A673 (cell line): Measurements from ENCODE around the gene KCNQ1. TPM values are rescaled to one million over a fixed set of nuclear protein-coding genes. Genes with fewer than 3 reads are reported as not detected.

Experiments
- BruUV-seq: library from RNA; stranded (reverse); fragments of 400-500 nt; replicated peaks from 2 replicates; lab custom pipeline; 2021; lab: Mats Ljungman, UMichigan
- CTCF ChIA-PET: fragments of 300-600 bp; sonication (Branson Sonifier 250); formaldehyde crosslinking; loops from one replicate; lab custom pipeline; 2022; ENCODE audit warnings: antibody characterized with exemption; lab: Charles Lee
- POLR2A ChIA-PET: fragments of 300-600 bp; sonication (Branson Sonifier 250); formaldehyde crosslinking; loops from one replicate; lab custom pipeline; 2022; ENCODE audit warnings: antibody characterized with exemption; ENCODE audit not compliant: low non-redundant PET; lab: Charles Lee
- DNase-seq: peaks from one replicate; pipeline ENCODE4 v3.0.0-alpha.2; 2015; ENCODE audit warnings: low spot score
- H3K27ac ChIP-seq: fragments of 200-600 bp; sonication (generic); 2 replicates; pipeline ENCODE4 v1.5.1; 2016; ENCODE audit warnings: mixed run types, low read depth, mild to moderate bottlenecking, mixed read lengths, antibody characterized with exemption, low read length; ENCODE audit not compliant: poor library complexity, severe bottlenecking
- H3K27me3 ChIP-seq: fragments of 200-600 bp; sonication (generic); replicated peaks from 2 replicates; pipeline ENCODE4 v1.6.1; 2017; ENCODE audit warnings: mixed run types, low read depth, mild to moderate bottlenecking, mixed read lengths, antibody characterized with exemption, low read length; ENCODE audit not compliant: insufficient read depth, poor library complexity
- H3K36me3 ChIP-seq: fragments of 200-600 bp; sonication (generic); 2 replicates; pipeline ENCODE4 v1.6.1; 2016; ENCODE audit warnings: mixed run types, mild to moderate bottlenecking, mixed read lengths, antibody characterized with exemption, low read length; ENCODE audit not compliant: insufficient read depth, poor library complexity, severe bottlenecking
- H3K4me1 ChIP-seq: fragments of 200-600 bp; sonication (generic); 2 replicates; pipeline ENCODE4 v1.6.1; 2017; ENCODE audit warnings: mixed run types, mild to moderate bottlenecking, mixed read lengths, antibody characterized with exemption, low read length; ENCODE audit not compliant: insufficient read depth, poor library complexity, severe bottlenecking
- H3K4me3 ChIP-seq: fragments of 200-600 bp; sonication (generic); 2 replicates; pipeline ENCODE4 v1.5.1; 2016; ENCODE audit warnings: low read depth, mixed run types, mild to moderate bottlenecking, mixed read lengths, low read length; ENCODE audit not compliant: poor library complexity, severe bottlenecking
- H3K9me3 ChIP-seq: fragments of 200-600 bp; sonication (generic); 2 replicates; pipeline ENCODE4 v1.6.1; 2016; ENCODE audit warnings: mixed run types, low read depth, mild to moderate bottlenecking, mixed read lengths, antibody characterized with exemption, low read length; ENCODE audit not compliant: poor library complexity, severe bottlenecking
- EZH2 ChIP-seq: fragments of 200-600 bp; sonication (generic); IDR thresholded peaks from 2 replicates; pipeline ENCODE4 v1.6.1; 2017; ENCODE audit warnings: borderline replicate concordance, low read depth, mild to moderate bottlenecking, mixed read lengths, antibody characterized with exemption, low read length; ENCODE audit not compliant: poor library complexity, severe bottlenecking
- intact Hi-C: fragments of 100-400 bp; cut with micrococcal nuclease; formaldehyde crosslinking; loops from one replicate; pipeline ENCODE4 v1.10.0; 2022; ENCODE audit not compliant: unreplicated experiment
- total RNA-seq: library from RNA; stranded (reverse); gene quantifications from 2 replicates; pipeline ENCODE4 v1.2.3, GENCODE V29; 2021
- TF ChIP-seq, protein P1 (sequence below): fragments of 300-800, 200-600 bp; sonication (generic); conservative IDR thresholded peaks from 2 replicates; pipeline ENCODE4 v1.5.1; 2017; ENCODE audit warnings: low read depth, mild to moderate bottlenecking, antibody characterized with exemption, low read length, moderate library complexity, mixed read lengths

KCNQ1 gene
- total RNA-seq, 1 experiment from 2014 or later = not detected

DNA sequence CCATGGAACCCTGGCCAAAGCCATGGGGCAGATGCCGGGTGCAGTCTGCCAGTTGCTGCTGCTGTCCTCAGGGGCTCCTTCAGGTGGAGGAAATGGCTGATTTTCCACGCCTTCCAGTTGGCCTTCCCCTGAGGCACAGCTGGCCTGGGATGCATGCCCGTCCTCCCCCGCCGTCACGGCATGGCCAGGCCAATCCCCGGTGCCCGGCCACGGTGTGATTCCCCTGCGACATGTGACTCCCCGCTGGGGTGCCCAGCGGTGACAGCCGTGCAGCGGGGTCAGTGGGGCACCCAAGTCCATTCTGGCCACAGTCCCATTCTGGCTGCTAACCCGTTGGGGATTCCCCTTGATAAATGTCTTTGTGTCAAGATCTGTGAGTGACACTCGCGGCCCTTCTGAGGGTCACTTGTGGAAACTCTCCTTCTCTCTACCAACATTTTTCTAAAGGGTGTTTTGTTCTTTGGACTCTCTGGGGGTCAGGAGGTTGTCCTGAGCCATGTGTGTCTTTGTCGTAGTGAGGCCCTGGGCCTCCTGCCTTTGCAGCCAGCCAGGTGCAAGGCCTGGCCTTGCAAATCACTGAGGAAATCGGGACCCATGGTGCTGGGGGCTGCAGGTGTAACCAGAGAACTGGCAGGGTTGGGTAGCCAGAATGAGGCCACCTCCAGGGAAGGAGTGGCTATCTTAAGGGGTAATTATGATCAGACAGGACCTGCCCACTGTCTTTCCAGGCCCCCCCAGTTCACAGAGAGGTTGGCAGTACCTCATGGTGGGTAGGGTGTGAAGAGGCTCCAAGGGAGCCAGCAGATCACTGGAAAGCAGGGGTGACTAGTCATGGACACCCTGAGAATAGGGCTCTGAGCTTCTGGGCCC, 217.9 kb downstream of the KCNQ1 start:
- no peaks in the 10 kb centered on the region for H3K4me1 ChIP-seq
- H3K27me3 ChIP-seq = no peaks in the 10 kb centered on the region
- H3K9me3 ChIP-seq = peaks cover 48% of the 10 kb centered on the region
- DNase-seq = no peak
- no TSS peak for BruUV-seq
- POLR2A ChIA-PET = no interaction called here
- intact Hi-C loops = no loop called here
- no peak overlapping the region for H3K27ac ChIP-seq
- no peak overlapping the region for H3K4me3 ChIP-seq
- no peaks in the 10 kb centered on the region for H3K36me3 ChIP-seq
- CTCF ChIA-PET = no interaction called here
- TF ChIP-seq, protein P1, sequence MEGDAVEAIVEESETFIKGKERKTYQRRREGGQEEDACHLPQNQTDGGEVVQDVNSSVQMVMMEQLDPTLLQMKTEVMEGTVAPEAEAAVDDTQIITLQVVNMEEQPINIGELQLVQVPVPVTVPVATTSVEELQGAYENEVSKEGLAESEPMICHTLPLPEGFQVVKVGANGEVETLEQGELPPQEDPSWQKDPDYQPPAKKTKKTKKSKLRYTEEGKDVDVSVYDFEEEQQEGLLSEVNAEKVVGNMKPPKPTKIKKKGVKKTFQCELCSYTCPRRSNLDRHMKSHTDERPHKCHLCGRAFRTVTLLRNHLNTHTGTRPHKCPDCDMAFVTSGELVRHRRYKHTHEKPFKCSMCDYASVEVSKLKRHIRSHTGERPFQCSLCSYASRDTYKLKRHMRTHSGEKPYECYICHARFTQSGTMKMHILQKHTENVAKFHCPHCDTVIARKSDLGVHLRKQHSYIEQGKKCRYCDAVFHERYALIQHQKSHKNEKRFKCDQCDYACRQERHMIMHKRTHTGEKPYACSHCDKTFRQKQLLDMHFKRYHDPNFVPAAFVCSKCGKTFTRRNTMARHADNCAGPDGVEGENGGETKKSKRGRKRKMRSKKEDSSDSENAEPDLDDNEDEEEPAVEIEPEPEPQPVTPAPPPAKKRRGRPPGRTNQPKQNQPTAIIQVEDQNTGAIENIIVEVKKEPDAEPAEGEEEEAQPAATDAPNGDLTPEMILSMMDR = no peak
- TF ChIP-seq EZH2 = no peak

DNA sequence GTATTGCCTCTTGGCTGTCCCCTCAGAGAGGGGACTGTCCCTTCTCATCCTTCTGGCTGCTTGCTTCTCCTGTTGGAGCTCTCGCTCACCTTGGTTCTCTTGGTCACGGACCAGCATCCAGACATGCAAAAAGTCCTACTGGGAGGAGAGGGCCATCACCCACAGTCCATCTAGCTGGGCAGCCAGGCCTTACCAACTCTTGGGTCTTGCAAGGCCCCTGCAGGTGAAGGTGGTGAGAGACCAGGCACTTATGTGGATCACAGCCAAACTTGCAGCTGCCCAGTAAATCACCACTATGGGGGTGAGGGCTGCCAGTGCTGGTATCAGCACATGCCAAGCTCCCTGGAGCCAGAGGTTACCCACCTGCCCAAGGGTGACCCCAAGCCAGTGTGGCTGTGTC, 218.7 kb downstream of the KCNQ1 start:
- Histone ChIP-seq H3K4me1 (no peaks in the 10 kb centered on the region), H3K27me3 (no peaks in the 10 kb centered on the region), H3K4me3 (no peak overlapping the region), H3K27ac (no peak overlapping the region), H3K9me3 (peaks cover 40% of the 10 kb centered on the region), H3K36me3 (no peaks in the 10 kb centered on the region)
- POLR2A ChIA-PET = no interaction called here
- intact Hi-C loops = no loop called here
- CTCF ChIA-PET = no interaction called here
- TF ChIP-seq, protein P1 = no peak
- no peak for TF ChIP-seq EZH2
- DNase-seq = no peak
- BruUV-seq = no TSS peak

DNA sequence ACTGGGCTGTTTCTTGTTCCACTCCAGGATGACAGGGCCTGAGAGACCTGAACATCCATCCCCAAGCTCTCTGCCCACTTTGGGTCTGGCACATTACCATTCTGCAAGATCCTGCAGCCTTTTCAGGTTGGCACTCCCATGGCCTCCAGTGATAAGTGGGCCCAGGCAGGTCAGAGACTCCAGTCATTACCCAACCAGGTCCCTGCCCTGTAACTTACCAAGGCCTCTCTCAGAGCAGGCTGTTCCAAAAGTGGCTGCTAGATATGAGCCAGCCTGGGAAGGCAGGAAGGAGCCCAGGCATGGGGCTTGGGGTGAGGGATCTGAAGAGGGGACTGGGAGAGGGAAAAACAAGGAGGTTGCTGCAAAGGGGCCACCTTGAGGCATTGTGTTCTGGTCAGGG, 219.1 kb downstream of the KCNQ1 start:
- H3K27me3 ChIP-seq = no peaks in the 10 kb centered on the region
- no peaks in the 10 kb centered on the region for H3K36me3 ChIP-seq
- no peak overlapping the region for H3K4me3 ChIP-seq
- ChIA-PET POLR2A (no interaction called here), CTCF (no interaction called here)
- no peaks in the 10 kb centered on the region for H3K4me1 ChIP-seq
- TF ChIP-seq, protein P1 = no peak
- no peak for TF ChIP-seq EZH2
- no peak overlapping the region for H3K27ac ChIP-seq
- no peak for DNase-seq
- BruUV-seq = no TSS peak
- intact Hi-C loops = no loop called here
- H3K9me3 ChIP-seq = peaks cover 35% of the 10 kb centered on the region
